HUES6 (cell line): Measurements from ENCODE around the gene METTL1.

Experiments used
- H3K27ac ChIP-seq: 2 replicates; pipeline ENCODE4 v1.7.0; 2013; ENCODE audit warnings: low read depth, mild to moderate bottlenecking, low read length, inconsistent platforms
- H3K27me3 ChIP-seq: 2 replicates; pipeline ENCODE4 v1.6.1; 2013; ENCODE audit warnings: low read length; ENCODE audit not compliant: control insufficient read depth, insufficient read depth
- H3K36me3 ChIP-seq: 2 replicates; pipeline ENCODE4 v1.6.1; 2013; ENCODE audit warnings: low read length; ENCODE audit not compliant: control insufficient read depth, insufficient read depth
- H3K4me1 ChIP-seq: 2 replicates; pipeline ENCODE4 v1.6.1; 2013; ENCODE audit warnings: low read length; ENCODE audit not compliant: control insufficient read depth, insufficient read depth
- H3K4me3 ChIP-seq: 2 replicates; pipeline ENCODE4 v1.5.1; 2013; ENCODE audit warnings: low read depth, low read length
- H3K9ac ChIP-seq: one replicate; pipeline ENCODE4 v1.6.1; 2013; ENCODE audit warnings: mild to moderate bottlenecking, low read length
- H3K9me3 ChIP-seq: 2 replicates; pipeline ENCODE4 v1.6.1; 2013; ENCODE audit warnings: low read depth, low read length; ENCODE audit not compliant: control insufficient read depth, insufficient read depth

Gene METTL1

DNA sequence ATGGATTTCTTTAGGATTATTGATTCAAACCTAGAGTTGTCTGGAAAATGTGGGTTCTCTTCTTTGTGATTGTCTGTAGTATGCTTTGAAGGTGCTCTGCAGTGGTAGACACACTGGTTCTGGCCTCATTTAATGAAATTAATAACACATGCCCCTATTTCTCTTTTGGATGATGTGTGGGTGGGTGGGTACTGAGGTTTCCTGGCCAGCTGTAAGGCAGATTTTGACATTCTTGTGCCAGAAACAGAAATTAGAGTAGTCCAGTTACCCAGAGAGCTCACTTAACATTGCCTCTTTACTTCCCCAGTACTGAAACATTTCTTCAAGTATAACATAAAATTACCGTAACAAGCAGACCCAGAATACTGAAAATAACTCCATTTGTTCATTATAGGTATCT, 25.1 kb upstream of the METTL1 start:
- H3K4me1 ChIP-seq, result no peaks in the 10 kb centered on the region
- no peak overlapping the region for H3K27ac ChIP-seq
- no peaks in the 10 kb centered on the region for H3K9me3 ChIP-seq
- H3K9ac ChIP-seq, result no peak overlapping the region
- H3K36me3 ChIP-seq, result peaks cover 59% of the 10 kb centered on the region
- no peak overlapping the region for H3K4me3 ChIP-seq
- no peaks in the 10 kb centered on the region for H3K27me3 ChIP-seq

DNA sequence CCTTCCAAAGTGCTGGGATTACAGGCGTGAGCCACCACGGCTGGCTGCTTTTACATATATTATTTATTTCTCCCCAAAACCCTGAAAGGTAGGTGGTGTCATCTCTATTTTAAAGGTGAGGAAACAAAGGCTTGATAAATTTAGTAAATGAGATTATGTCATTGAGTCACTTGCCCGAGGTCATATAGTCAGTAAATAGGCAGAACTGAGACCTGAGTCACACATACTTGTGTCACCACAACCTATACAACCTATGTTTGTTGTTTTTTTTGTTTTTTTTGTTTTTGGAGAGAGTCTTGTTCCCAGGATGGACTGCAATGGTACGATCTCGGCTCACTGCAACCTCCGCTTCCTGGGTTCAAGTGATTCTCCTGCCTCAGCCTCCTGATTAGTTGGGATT, 23.4 kb upstream of the METTL1 start:
- Histone ChIP-seq H3K9me3 (no peaks in the 10 kb centered on the region), H3K27ac (no peak overlapping the region), H3K36me3 (peaks cover 67% of the 10 kb centered on the region), H3K9ac (no peak overlapping the region), H3K4me3 (no peak overlapping the region), H3K27me3 (no peaks in the 10 kb centered on the region), H3K4me1 (no peaks in the 10 kb centered on the region)

DNA sequence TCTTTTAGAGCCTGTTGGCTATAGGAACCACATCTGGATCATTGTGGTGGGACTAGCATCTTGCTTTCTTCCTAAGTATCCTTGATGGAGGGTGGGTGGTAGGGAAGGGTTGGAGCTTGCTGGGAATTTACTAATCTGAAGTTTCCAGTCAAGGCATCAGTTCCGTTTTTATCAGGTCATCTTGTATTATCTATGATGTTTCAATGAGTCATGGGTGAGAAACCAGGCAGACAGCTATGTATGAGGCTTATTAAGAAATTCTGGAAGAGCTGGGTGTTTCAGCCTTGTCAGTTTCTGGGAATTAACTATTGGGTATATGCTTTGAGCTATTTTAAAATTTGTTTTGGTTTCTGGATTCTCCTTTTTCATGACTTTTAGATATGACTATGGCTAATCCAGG, 22.0 kb upstream of the METTL1 start:
- no peaks in the 10 kb centered on the region for H3K27me3 ChIP-seq
- H3K9me3 ChIP-seq, result no peaks in the 10 kb centered on the region
- H3K9ac ChIP-seq, result no peak overlapping the region
- no peak overlapping the region for H3K27ac ChIP-seq
- no peak overlapping the region for H3K4me3 ChIP-seq
- H3K4me1 ChIP-seq, result no peaks in the 10 kb centered on the region
- peaks cover 76% of the 10 kb centered on the region for H3K36me3 ChIP-seq

DNA sequence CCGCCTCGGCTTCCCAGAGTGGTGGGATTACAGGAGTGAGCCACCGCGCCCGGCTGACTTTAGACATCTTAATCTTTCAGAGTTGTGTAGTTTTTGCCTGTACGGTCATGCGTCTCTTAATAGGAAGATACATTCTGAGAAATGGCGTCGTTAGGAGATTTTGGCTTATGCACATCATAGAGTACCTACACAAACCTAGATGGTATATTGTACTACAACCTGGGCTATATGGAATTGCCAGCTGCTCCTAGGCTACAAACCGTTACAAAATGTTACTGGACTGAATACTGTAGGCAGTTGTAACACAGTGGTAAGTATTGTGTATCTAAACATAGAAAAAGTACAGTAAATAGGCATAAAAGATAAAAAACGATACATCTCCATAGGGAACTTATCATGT, 12.0 kb upstream of the METTL1 start:
- no peaks in the 10 kb centered on the region for H3K9me3 ChIP-seq
- no peak overlapping the region for H3K9ac ChIP-seq
- H3K36me3 ChIP-seq, result peaks cover 39% of the 10 kb centered on the region
- H3K27ac ChIP-seq, result no peak overlapping the region
- H3K4me1 ChIP-seq, result no peaks in the 10 kb centered on the region
- H3K27me3 ChIP-seq, result no peaks in the 10 kb centered on the region
- 0 out of 2 replicates have a peak overlapping the region, but pooled peaks have one; percentile 16 for H3K4me3 ChIP-seq

DNA sequence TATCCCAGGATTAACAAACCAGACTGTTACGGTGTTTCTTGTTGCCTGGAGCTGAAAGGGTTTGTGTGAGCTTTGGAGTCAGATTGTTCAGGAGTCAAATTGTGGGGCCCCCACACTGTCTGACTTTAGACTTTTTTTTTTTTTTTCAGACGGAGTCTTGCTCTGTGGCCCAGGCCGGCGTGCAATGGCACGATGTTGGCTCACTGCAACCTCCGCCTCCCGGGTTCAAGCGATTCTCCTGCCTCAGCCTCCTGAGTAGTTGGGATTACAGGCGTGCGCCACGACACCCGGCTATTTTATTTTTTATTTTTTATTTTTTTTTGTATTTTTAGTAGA, 11.5 kb upstream of the METTL1 start:
- Histone ChIP-seq H3K9me3 (no peaks in the 10 kb centered on the region), H3K9ac (peak overlapping the region; percentile 81), H3K36me3 (peaks cover 36% of the 10 kb centered on the region), H3K4me3 (peak overlapping the region; percentile 86), H3K27ac (no peak overlapping the region), H3K27me3 (no peaks in the 10 kb centered on the region), H3K4me1 (no peaks in the 10 kb centered on the region)

DNA sequence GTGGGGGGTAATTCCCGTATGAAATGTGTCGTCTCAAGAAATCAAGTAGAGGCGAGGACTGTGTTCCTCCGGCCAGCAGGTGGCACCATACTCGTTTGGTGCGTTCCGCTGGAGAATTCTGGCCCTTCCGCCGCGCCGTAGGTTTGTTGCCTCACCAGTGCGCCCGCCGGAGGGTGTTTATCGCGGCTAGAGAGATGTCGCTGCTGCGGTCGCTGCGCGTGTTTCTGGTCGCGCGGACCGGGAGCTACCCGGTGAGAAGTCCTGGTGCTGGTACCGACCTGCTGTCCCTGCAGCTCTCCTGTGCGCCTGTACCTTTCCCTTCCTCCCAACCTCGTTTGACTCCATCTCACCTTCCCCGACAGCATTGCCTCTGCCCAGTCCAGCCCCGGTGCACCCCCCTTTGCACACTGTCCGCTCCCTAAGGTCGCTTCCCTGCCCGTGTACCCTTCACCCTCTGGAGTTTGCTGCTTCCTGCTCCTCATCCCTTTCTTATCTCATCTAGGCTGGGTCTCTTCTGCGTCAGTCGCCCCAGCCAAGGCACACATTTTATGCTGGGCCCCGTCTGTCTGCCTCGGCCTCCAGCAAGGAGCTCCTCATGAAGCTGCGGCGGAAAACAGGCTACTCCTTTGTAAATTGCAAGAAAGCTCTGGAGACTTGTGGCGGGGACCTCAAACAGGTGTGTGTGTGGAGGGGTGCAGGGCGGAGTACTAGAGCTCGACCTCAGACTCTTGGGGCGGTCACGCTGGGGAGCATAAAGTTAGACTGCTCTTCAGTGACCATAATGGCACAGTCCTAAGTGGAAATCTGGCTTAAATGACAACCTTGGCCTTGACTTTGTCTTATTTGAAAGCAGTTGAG, 10.9 kb upstream of the METTL1 start, which contains the start of gene TSFM:
Gene TSFM (plus strand): TSS at position 180 of the 858 bp plus-strand sequence. CDS start 15 bp downstream, at position 195.
- Histone ChIP-seq H3K9me3 (no peaks in the 10 kb centered on the region), H3K4me3 (peak within 1 kb of the TSS; percentile 86), H3K27ac (no peak within 1 kb of the TSS), H3K9ac (peak within 1 kb of the TSS; percentile 81), H3K36me3 (peaks cover 32% of the 10 kb centered on the region), H3K4me1 (no peaks in the 10 kb centered on the region), H3K27me3 (no peaks in the 10 kb centered on the region)

DNA sequence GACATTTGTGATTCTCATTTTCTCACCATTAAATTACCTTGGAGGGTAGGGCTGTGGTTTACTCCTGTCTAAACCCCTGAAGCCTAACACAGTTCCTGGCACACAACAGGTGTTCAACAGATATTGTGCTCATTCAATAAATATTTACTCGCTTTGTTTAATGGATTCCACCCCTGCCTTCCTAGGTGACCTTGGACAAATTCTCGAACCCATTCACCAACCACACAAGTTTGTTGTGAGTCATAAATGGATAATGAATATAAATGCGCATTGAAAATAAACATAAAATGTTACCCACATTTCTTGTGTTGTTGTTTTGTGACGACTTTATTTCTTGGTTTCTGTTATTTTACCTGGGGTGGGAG, 10.3 kb upstream of the METTL1 start:
- Histone ChIP-seq H3K27ac (no peak overlapping the region), H3K4me1 (no peaks in the 10 kb centered on the region), H3K9me3 (no peaks in the 10 kb centered on the region), H3K36me3 (peaks cover 27% of the 10 kb centered on the region), H3K9ac (no peak overlapping the region), H3K27me3 (no peaks in the 10 kb centered on the region), H3K4me3 (peak overlapping the region; percentile 86; the same call in 1 of the 2 replicates)

DNA sequence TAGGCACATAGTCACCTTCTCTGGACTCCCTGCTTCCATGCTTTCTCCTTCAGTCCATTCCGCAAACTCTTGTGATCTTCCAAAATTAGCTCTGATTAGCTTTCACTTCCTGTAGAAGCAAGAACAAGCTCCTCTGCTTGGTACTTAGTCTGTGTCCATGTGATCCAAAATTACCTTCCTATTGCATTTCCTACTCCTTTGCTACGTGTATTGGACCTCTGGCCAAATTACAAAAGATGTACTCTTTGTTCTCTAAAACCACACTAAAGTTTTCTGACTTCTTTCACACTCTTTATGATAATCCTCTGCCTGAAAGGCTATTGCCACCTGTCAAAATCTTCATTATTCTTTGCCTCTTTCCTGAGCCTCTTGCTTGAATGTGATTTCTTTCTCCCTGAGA, 9.9 kb upstream of the METTL1 start:
- no peaks in the 10 kb centered on the region for H3K27me3 ChIP-seq
- no peaks in the 10 kb centered on the region for H3K9me3 ChIP-seq
- H3K27ac ChIP-seq, result no peak overlapping the region
- H3K4me1 ChIP-seq, result no peaks in the 10 kb centered on the region
- H3K9ac ChIP-seq, result no peak overlapping the region
- H3K36me3 ChIP-seq, result peaks cover 22% of the 10 kb centered on the region
- H3K4me3 ChIP-seq, result no peak overlapping the region

DNA sequence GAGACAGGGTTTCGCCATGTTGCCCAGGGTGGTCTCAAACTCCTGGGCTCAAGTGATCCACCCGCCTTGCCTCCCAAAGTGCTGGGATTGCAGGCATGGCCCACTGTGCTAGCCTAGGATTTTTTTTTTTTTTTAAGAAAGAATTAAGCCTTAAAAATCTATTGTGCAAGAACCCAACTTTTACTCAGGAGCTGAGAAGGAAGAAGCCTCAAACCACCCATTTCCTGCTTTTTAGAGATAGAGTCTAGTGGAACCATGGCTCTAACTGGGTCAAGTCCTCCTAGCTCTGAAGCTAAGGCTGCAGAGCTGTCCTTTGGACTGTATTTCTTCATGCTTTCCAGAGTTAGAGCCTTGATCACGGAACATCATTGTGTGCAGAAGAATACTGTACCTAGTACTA, 9.3 kb upstream of the METTL1 start:
- H3K27ac ChIP-seq, result no peak overlapping the region

DNA sequence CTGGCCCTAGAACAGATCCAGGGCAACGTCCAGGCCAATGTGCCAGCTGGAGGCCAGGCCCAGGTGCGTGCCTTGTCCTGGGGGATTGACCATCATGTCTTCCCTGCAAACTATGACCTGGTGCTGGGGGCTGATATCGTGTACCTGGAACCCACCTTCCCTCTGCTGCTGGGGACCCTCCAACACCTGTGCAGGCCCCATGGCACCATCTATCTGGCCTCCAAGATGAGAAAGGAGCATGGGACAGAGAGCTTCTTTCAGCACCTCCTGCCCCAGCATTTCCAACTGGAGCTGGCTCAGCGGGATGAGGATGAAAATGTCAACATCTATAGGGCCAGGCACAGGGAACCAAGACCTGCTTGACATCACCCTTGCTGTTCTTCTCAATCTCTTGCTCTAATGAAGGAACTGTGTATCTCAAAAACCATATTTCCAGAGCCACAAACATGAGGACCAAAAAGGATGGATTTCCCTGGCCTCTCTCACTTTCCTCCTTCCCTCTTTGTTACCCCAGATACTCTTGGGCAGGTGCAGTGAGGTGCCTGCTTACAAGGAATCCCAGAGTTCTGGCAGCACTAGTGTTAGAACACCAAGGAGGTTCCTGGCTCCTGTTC, 8.5 kb upstream of the METTL1 start:
- H3K4me1 ChIP-seq, result no peaks in the 10 kb centered on the region

More for the DNA sequence above, 9.3 kb upstream of the METTL1 start:
- Histone ChIP-seq H3K9ac (no peak overlapping the region), H3K4me3 (no peak overlapping the region), H3K36me3 (peaks cover 17% of the 10 kb centered on the region), H3K27me3 (no peaks in the 10 kb centered on the region), H3K4me1 (no peaks in the 10 kb centered on the region), H3K9me3 (no peaks in the 10 kb centered on the region)

DNA sequence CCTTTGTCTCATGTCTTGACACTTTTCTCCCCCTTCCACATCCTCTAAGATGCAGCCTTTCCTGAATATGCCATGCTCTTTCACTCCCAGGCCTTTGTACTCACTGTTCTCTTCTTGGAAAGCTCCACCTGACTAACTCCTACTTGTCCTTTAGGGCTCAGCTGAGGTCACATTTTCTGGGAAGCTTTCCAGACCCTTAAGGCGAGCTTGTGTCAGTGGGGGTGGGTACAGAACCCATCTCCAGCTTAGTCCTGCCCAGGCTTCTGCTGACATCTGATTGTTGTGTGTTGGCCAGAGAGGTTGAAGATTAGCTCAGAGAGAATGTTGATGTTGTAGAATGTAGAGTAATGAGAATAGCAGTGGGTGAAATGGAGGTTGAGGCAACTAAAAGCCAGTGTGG, 7.8 kb upstream of the METTL1 start:
- H3K9ac ChIP-seq, result no peak overlapping the region
- no peaks in the 10 kb centered on the region for H3K4me1 ChIP-seq
- H3K9me3 ChIP-seq, result no peaks in the 10 kb centered on the region
- H3K36me3 ChIP-seq, result peaks cover 5% of the 10 kb centered on the region; the same call in 1 of the 2 replicates
- no peak overlapping the region for H3K4me3 ChIP-seq
- no peaks in the 10 kb centered on the region for H3K27me3 ChIP-seq
- no peak overlapping the region for H3K27ac ChIP-seq

More for the DNA sequence above, 8.5 kb upstream of the METTL1 start:
- Histone ChIP-seq H3K27ac (no peak overlapping the region), H3K4me3 (no peak overlapping the region), H3K36me3 (peaks cover 8% of the 10 kb centered on the region), H3K9ac (no peak overlapping the region), H3K27me3 (no peaks in the 10 kb centered on the region), H3K9me3 (no peaks in the 10 kb centered on the region)
